Coronary artery (tissue), 2 donors: ENCODE results near the gene RHEX.

ENCODE experiments used
- DNase-seq: peaks from one replicate; pipeline ENCODE4 v3.0.0-alpha.2; 2017; ENCODE audit warnings: low spot score
- H3K27ac ChIP-seq, 2 donors: fragments of 200-600 bp; sonication (generic); one replicate each; pipeline ENCODE4 v1.5.1; 2016 to 2019
- H3K4me3 ChIP-seq: fragments of 200-600 bp; sonication (generic); 2 replicates; pipeline ENCODE4 v1.5.1; 2016; ENCODE audit warnings: mild to moderate bottlenecking, moderate library complexity
- CTCF ChIP-seq: fragments of 200-600 bp; sonication (generic); IDR thresholded peaks from one replicate; pipeline ENCODE4 v1.5.1; 2019; ENCODE audit warnings: antibody characterized with exemption

RHEX gene

GRCh38 chr1:206070627-206071304 is 17.8 kb downstream of the RHEX start:
- Histone ChIP-seq H3K4me3 (no peak overlapping the region), H3K27ac (no peak overlapping the region)
- no peak for DNase-seq
- no peak for TF ChIP-seq CTCF

DNA sequence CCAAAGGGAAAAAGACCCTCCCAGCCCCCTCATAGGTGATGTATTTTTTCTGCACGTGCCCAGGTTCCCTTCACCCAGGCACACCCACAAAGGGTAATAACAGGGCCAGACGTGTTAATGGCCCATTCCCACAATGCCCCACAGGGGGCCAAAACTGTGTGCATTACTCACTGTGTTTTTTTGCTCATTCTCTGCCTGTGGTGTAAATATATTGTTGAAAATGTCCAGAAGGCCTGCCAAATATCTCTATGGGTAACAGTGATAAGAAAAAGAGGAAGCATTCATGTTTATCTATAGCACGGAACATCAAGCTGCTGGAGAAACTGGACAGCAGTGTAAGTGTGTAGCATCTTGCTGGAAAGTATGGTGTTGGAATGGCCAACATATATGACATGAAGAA is 21.9 kb downstream of the RHEX start:
- TF ChIP-seq CTCF: no peak
- no peak for DNase-seq
- Histone ChIP-seq H3K27ac (no peak overlapping the region), H3K4me3 (no peak overlapping the region)

DNA sequence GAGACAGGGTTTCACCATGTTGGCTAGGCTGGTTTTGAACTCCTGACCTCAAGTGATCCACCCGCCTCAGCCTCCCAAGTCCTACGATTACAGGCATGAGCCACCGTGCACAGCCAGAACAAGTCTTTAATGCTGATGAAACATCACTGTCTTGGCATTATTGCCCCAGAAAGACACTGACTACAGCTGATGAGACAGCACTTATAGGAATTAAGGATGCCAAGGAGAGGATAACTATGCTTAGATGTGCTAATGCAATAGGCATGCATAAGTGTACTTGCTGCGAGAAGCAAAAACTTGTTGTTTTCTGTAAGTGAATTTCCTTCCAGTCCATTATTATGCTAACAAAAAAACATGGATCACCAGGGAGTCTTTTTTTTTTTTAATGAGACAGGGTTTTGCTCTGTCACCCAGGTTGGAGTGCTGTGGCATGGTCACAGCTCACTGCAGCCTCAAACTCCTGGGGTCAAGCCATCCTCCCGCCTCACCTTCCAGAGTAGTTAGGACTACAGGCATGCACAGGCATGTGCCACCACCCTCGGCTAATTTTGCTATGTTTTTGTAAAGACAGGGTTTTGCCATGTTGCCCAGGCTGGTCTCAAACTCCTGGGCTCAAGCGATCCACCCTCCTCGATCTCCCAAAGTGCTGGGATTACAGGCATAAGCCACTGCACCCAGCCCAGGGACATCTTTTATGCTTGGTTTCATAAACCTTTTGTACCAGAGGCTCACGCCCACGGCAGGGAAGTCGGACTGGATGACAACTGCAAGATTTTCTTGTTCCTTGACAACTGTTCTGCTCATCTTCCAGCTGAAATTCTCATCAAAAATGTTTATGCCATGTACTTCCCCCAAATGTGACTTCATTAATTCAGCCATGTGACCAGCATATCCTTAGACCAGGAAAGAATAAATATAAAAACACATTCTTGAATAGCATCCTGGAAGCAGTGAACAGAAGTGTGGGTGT is 23.1 kb downstream of the RHEX start:
- Histone ChIP-seq H3K27ac (no peak overlapping the region), H3K4me3 (no peak overlapping the region)
- no peak for TF ChIP-seq CTCF
- DNase-seq: no peak

- H3K27ac ChIP-seq: no peak overlapping the region
- no peak for DNase-seq
- no peak for TF ChIP-seq CTCF
- H3K4me3 ChIP-seq: no peak overlapping the region
Observed at GRCh38 chr1:206079135-206079534, 26.2 kb downstream of the RHEX start.

DNA sequence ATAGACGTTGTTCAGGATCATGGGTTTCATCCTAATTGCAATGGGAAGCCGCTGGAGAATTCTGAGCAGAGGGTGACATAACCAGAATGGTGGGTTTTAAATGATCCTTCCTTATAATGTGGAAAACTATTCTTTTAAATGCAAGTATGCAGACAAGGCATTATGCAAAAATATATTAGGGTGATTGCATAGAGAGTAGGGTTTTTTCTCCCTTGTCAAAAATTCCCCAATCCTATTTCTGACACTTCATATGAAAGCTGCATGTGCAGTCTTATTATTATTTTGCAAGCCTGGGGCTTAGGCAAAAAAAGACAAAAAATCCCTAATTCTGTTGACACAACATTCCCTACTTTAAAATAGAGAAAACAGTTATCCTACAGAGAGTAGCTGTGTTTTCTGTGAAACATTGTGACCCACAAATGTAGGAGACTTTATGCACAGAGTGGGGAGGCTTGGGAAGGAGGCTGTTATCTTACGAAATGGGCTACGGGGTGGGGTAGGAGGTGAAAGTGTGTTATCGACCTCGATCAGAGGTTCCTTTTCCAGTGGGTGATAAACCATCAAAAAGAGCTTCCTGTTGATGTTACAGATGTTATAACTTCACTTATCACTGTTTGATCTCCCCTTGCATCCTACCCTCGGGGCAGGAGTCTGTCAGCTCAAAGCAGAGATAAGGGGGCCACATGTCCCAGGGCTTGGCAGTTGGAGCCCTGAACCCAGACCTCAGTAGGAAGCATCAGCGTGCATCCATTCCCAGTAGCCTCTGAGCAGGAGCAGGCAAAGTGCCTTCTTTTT is 27.2 kb downstream of the RHEX start:
- no peak overlapping the region for H3K27ac ChIP-seq
- no peak for TF ChIP-seq CTCF
- no peak for DNase-seq
- no peak overlapping the region for H3K4me3 ChIP-seq

- no peak for DNase-seq
- H3K27ac ChIP-seq: no peak overlapping the region
- H3K4me3 ChIP-seq: no peak overlapping the region
- no peak for TF ChIP-seq CTCF
Observed at GRCh38 chr1:206081856-206082255, 28.9 kb downstream of the RHEX start.
